ENCODE results near the gene NUP50.

Gene NUP50

DNA sequence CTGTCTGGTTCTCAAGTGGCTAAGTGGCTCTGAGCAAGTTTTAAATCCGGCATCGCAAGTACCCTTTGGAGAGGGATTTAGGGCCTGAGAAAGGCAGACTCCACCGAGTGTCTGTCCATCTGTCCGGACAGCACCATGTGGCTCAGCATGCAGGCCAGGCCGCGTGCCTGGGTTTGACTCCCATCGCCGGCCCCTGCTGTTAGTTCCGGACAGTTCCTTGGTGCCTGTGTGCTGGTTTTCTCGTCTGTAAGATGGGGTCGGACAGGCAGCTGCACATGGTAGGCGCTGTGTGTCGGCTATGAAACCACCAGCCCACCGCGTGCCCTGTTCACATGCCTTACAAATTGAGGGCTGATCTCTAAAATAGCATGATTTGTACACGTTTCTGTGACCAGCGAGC, 31.0 kb downstream of the NUP50 start:
- Histone ChIP-seq H3K27ac (ENCODE audit: insufficient read depth in 1 of 2, low read depth in 1 of 2, low read length in 2 of 2, poor library complexity in 1 of 2, severe bottlenecking in 2 of 2) (no peak overlapping the region), H3K9me3 (ENCODE audit: control extremely low read depth in 1 of 5, control insufficient read depth in 4 of 5, insufficient read depth in 2 of 5, low read depth in 1 of 5, low read length in 4 of 5) (no peaks in the 10 kb centered on the region), H3K4me1 (ENCODE audit: control extremely low read depth in 1 of 4, control insufficient read depth in 4 of 4, insufficient read depth in 4 of 4, low read length in 3 of 4) (no peaks in the 10 kb centered on the region), H3K36me3 (ENCODE audit: control insufficient read depth in 4 of 4, insufficient read depth in 4 of 4, low read length in 3 of 4) (peaks cover 2 to 64% (median 37%) of the 10 kb centered on the region in 4 experiments), H3K4me3 (ENCODE audit: control insufficient read depth in 1 of 7, extremely low read depth in 1 of 7, insufficient read depth in 4 of 7, low read depth in 2 of 7, low read length in 6 of 7) (no peak overlapping the region), H3K27me3 (replicated peaks in 2 of 5; ENCODE audit: control insufficient read depth in 4 of 5, insufficient read depth in 5 of 5, low read length in 4 of 5) (no peaks in the 10 kb centered on the region)
- CTCF ChIA-PET, result interaction anchor here (1.2 kb wide), 1 partner anchor 9 kb away, joined by 3 read pairs; no protein-coding TSS in a partner anchor
- POLR2A ChIA-PET, result no interaction called here
- DNase-seq, result no peak
- 95% methylated on average over 17 of the region's 17 CpGs for WGBS (ENCODE audit: insufficient coverage)

DNA sequence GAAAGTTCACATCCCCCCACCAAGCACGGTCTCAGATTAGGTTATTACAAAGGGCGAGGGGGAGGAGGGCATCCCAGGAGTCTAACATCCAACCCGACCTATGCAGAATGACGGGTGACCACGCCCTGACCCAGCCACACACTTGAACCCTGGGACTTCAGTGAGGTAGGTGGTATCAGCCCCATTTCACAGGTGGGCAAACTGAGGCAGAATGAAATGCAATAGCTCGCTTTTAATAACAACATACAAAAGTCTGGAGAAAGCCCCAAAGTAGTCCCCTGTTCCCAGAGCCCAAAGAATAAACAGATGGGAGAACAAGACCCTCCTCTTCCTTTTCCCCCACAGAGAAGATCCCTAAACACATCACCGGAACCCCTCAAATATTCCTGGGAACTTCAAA, 31.9 kb downstream of the NUP50 start:
- Histone ChIP-seq H3K9me3 (ENCODE audit: control extremely low read depth in 1 of 5, control insufficient read depth in 4 of 5, insufficient read depth in 2 of 5, low read depth in 1 of 5, low read length in 4 of 5) (no peaks in the 10 kb centered on the region), H3K4me1 (ENCODE audit: control extremely low read depth in 1 of 4, control insufficient read depth in 4 of 4, insufficient read depth in 4 of 4, low read length in 3 of 4) (no peaks in the 10 kb centered on the region), H3K36me3 (ENCODE audit: control insufficient read depth in 4 of 4, insufficient read depth in 4 of 4, low read length in 3 of 4) (peaks cover 6 to 72% (median 42%) of the 10 kb centered on the region in 4 experiments), H3K27ac (ENCODE audit: insufficient read depth in 1 of 2, low read depth in 1 of 2, low read length in 2 of 2, poor library complexity in 1 of 2, severe bottlenecking in 2 of 2) (no peak overlapping the region), H3K27me3 (replicated peaks in 2 of 5; ENCODE audit: control insufficient read depth in 4 of 5, insufficient read depth in 5 of 5, low read length in 4 of 5) (no peaks in the 10 kb centered on the region), H3K4me3 (ENCODE audit: control insufficient read depth in 1 of 7, extremely low read depth in 1 of 7, insufficient read depth in 4 of 7, low read depth in 2 of 7, low read length in 6 of 7) (no peak overlapping the region)
- ChIA-PET CTCF (interaction anchor here (0.6 to 1.2 kb wide), 2 partner anchors 10 to 1993 kb away, joined by 3 read pairs; no protein-coding TSS in a partner anchor), POLR2A (no interaction called here)
- no peak for DNase-seq
- WGBS (ENCODE audit: insufficient coverage), result 92% methylated on average over 6 of the region's 7 CpGs

DNA sequence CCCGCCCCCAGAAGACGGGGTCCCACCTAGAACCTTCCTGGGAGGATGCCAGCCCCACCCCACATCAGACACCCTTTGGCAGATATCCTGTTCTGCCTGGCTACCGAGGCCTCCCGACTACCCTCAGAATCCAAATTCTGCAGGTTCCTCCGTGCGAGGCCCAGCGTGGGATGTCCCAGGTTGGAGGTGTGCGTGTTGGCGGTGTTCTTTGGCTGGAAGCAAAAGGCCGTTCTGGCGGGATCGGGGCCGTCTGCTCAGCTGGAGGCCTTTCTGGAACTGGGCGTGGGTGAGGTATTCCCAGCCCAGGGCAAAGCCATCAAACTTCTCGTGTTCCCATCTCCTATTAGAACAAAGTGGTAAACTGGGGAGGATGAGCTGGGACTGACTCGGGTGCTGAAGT, 32.6 kb downstream of the NUP50 start:
- ChIA-PET CTCF (no interaction called here), POLR2A (no interaction called here)
- Histone ChIP-seq H3K4me3 (ENCODE audit: control insufficient read depth in 1 of 7, extremely low read depth in 1 of 7, insufficient read depth in 4 of 7, low read depth in 2 of 7, low read length in 6 of 7) (no peak overlapping the region), H3K27me3 (replicated peaks in 2 of 5; ENCODE audit: control insufficient read depth in 4 of 5, insufficient read depth in 5 of 5, low read length in 4 of 5) (no peaks in the 10 kb centered on the region), H3K27ac (ENCODE audit: insufficient read depth in 1 of 2, low read depth in 1 of 2, low read length in 2 of 2, poor library complexity in 1 of 2, severe bottlenecking in 2 of 2) (no peak overlapping the region), H3K9me3 (ENCODE audit: control extremely low read depth in 1 of 5, control insufficient read depth in 4 of 5, insufficient read depth in 2 of 5, low read depth in 1 of 5, low read length in 4 of 5) (no peaks in the 10 kb centered on the region), H3K36me3 (ENCODE audit: control insufficient read depth in 4 of 4, insufficient read depth in 4 of 4, low read length in 3 of 4) (peaks cover 6 to 73% (median 49%) of the 10 kb centered on the region in 4 experiments), H3K4me1 (ENCODE audit: control extremely low read depth in 1 of 4, control insufficient read depth in 4 of 4, insufficient read depth in 4 of 4, low read length in 3 of 4) (no peaks in the 10 kb centered on the region)
- WGBS (ENCODE audit: insufficient coverage), result 99% methylated on average over 12 of the region's 16 CpGs
- no peak for DNase-seq

DNA sequence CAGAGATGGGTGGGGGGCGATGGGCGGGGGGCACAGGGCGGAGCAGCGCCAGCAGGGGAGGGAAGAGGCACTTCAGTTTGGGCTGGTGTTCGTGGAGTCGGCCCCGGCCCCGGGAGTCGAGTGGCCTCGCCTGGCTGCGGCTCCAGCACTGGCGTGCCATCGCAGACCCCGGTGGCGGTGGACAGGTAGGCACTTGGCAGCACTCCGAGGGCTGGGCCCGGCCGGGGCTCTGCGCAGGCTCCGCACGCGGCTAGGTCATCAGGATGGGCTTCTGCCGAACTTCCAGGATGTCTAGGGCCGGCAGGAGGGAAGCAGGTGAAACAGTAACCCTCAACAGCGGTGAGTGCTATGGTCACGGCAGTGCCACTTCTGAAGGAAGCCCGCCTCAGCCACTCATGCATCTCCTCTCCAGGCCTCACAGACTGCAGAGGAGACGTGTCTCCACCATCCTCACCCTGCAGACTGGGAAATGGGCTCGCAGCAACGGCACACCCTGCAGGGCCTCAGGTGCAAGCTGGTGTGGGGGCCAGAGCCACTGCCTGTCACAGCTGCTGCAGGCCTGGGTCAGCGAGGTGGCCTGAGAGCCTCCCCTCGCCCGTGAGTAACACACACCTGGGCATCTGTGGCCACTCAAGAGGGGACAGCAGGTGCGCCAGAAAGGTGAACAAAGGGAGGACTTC, 33.3 kb downstream of the NUP50 start:
- 93% methylated on average over 33 of the region's 34 CpGs for WGBS (ENCODE audit: insufficient coverage)
- ChIA-PET POLR2A (interaction anchor here (0.6 kb wide), 1 partner anchor 19 kb away, joined by 4 read pairs; no protein-coding TSS in a partner anchor), CTCF (no interaction called here)
- H3K36me3 ChIP-seq (ENCODE audit: control insufficient read depth in 4 of 4, insufficient read depth in 4 of 4, low read length in 3 of 4), result peaks cover 6 to 80% (median 55%) of the 10 kb centered on the region in 4 experiments
- no peak for DNase-seq
- H3K9me3 ChIP-seq (ENCODE audit: control extremely low read depth in 1 of 5, control insufficient read depth in 4 of 5, insufficient read depth in 2 of 5, low read depth in 1 of 5, low read length in 4 of 5), result no peaks in the 10 kb centered on the region
- H3K4me1 ChIP-seq (ENCODE audit: control extremely low read depth in 1 of 4, control insufficient read depth in 4 of 4, insufficient read depth in 4 of 4, low read length in 3 of 4), result no peaks in the 10 kb centered on the region
- H3K27me3 ChIP-seq (replicated peaks in 2 of 5; ENCODE audit: control insufficient read depth in 4 of 5, insufficient read depth in 5 of 5, low read length in 4 of 5), result no peaks in the 10 kb centered on the region
- H3K4me3 ChIP-seq (ENCODE audit: control insufficient read depth in 1 of 7, extremely low read depth in 1 of 7, insufficient read depth in 4 of 7, low read depth in 2 of 7, low read length in 6 of 7), result no peak overlapping the region
- no peak overlapping the region for H3K27ac ChIP-seq (ENCODE audit: insufficient read depth in 1 of 2, low read depth in 1 of 2, low read length in 2 of 2, poor library complexity in 1 of 2, severe bottlenecking in 2 of 2)

DNA sequence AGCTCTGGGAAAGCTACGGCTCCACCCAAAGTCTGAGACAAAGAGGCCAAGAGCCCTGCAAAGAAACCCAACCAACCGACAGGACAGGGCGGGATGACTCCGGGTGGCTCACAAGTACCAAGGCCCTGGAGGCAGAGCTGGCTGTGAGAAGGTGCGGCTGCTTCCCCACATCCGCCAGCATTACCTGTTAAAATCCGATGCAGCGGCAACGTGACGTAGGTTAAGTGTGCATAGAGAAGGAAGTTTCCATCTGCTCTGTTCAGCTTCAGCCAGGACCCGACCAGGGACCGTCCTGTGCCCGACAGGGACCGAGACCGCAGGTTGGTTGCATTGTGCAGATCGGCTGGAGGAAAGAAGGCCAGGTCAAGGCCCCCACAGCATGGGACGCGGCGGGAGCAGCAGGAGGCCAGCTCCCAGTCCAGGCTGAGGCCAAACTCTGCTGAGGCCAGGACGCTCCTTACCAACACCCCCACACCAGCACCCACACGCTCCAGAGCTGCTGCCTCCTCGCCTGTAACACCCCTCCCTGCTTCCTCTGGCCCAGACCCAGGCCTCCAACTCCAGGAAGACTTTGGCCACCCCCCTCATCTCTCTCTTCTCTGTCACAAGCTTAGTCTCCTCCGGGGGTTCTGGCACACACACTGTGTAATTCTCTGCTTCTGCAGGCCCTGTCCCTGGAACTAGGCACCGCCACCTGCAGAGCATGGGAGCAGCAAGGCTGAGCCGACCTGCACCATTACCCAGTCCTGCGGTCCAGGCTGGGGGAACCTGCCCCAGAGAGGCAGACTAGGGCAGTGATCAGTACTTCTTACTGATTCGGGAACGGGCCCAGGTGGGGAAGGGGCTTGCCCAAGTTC, 34.1 kb downstream of the NUP50 start:
- H3K9me3 ChIP-seq (ENCODE audit: control extremely low read depth in 1 of 5, control insufficient read depth in 4 of 5, insufficient read depth in 2 of 5, low read depth in 1 of 5, low read length in 4 of 5), result no peaks in the 10 kb centered on the region
- WGBS (ENCODE audit: insufficient coverage), result 97% methylated on average over 23 of the region's 28 CpGs
- no peak for DNase-seq
- H3K4me3 ChIP-seq (ENCODE audit: control insufficient read depth in 1 of 7, extremely low read depth in 1 of 7, insufficient read depth in 4 of 7, low read depth in 2 of 7, low read length in 6 of 7), result no peak overlapping the region
- ChIA-PET POLR2A (interaction anchor here (0.6 kb wide), 1 partner anchor 18 kb away, joined by 4 read pairs; no protein-coding TSS in a partner anchor), CTCF (no interaction called here)
- no peaks in the 10 kb centered on the region for H3K27me3 ChIP-seq (replicated peaks in 2 of 5; ENCODE audit: control insufficient read depth in 4 of 5, insufficient read depth in 5 of 5, low read length in 4 of 5)
- no peak overlapping the region for H3K27ac ChIP-seq (ENCODE audit: insufficient read depth in 1 of 2, low read depth in 1 of 2, low read length in 2 of 2, poor library complexity in 1 of 2, severe bottlenecking in 2 of 2)
- H3K36me3 ChIP-seq (ENCODE audit: control insufficient read depth in 4 of 4, insufficient read depth in 4 of 4, low read length in 3 of 4), result peaks cover 10 to 86% (median 61%) of the 10 kb centered on the region in 4 experiments
- no peaks in the 10 kb centered on the region for H3K4me1 ChIP-seq (ENCODE audit: control extremely low read depth in 1 of 4, control insufficient read depth in 4 of 4, insufficient read depth in 4 of 4, low read length in 3 of 4)

DNA sequence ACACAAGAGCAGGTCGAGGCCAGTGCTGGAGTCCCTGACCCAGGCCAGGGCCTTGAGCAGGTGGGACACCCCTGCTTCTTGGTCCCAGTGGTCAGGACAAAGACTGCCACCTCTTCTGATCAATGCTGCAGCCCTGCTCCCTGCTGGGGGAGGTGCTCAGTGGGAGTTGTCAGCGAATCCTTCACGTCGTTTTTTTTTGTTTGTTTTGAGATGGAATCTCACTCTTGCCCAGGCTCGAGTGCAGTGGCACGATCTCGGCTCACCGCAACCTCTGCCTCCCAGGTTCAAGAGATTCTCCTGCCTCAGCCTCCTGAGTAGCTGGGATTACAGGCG, 34.7 kb downstream of the NUP50 start:
- no peak overlapping the region for H3K4me3 ChIP-seq (ENCODE audit: control insufficient read depth in 1 of 7, extremely low read depth in 1 of 7, insufficient read depth in 4 of 7, low read depth in 2 of 7, low read length in 6 of 7)
- no peak for DNase-seq
- no peak overlapping the region for H3K27ac ChIP-seq (ENCODE audit: insufficient read depth in 1 of 2, low read depth in 1 of 2, low read length in 2 of 2, poor library complexity in 1 of 2, severe bottlenecking in 2 of 2)
- 98% methylated on average over 8 of the region's 9 CpGs for WGBS (ENCODE audit: insufficient coverage)
- peaks cover 11 to 86% (median 62%) of the 10 kb centered on the region in 4 experiments for H3K36me3 ChIP-seq (ENCODE audit: control insufficient read depth in 4 of 4, insufficient read depth in 4 of 4, low read length in 3 of 4)
- CTCF ChIA-PET, result no interaction called here
- no peaks in the 10 kb centered on the region for H3K9me3 ChIP-seq (ENCODE audit: control extremely low read depth in 1 of 5, control insufficient read depth in 4 of 5, insufficient read depth in 2 of 5, low read depth in 1 of 5, low read length in 4 of 5)
- no peaks in the 10 kb centered on the region for H3K27me3 ChIP-seq (replicated peaks in 2 of 5; ENCODE audit: control insufficient read depth in 4 of 5, insufficient read depth in 5 of 5, low read length in 4 of 5)
- POLR2A ChIA-PET, result no interaction called here
- H3K4me1 ChIP-seq (ENCODE audit: control extremely low read depth in 1 of 4, control insufficient read depth in 4 of 4, insufficient read depth in 4 of 4, low read length in 3 of 4), result no peaks in the 10 kb centered on the region

DNA sequence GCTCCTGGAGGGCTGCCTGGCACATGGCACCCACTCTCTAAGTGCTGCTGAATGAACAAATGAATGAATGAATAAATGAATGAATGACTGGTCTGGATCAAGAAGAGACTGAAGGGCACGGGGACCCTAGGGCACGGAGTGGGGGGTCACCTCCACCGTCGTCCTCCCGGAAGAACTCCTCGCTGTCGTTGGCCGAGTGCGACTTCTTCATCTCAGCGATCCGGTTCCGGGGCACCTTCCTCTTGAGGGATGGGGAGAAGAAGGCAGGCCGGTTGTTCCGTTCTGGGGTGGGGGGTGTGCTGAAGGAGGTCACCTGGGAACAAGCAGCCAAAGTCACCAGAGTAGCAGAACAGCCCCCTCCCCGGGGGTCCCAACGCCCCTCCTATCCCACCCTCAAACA, 36.0 kb downstream of the NUP50 start:
- no peaks in the 10 kb centered on the region for H3K9me3 ChIP-seq (ENCODE audit: control extremely low read depth in 1 of 5, control insufficient read depth in 4 of 5, insufficient read depth in 2 of 5, low read depth in 1 of 5, low read length in 4 of 5)
- no peaks in the 10 kb centered on the region for H3K4me1 ChIP-seq (ENCODE audit: control extremely low read depth in 1 of 4, control insufficient read depth in 4 of 4, insufficient read depth in 4 of 4, low read length in 3 of 4)
- no peak overlapping the region for H3K27ac ChIP-seq (ENCODE audit: insufficient read depth in 1 of 2, low read depth in 1 of 2, low read length in 2 of 2, poor library complexity in 1 of 2, severe bottlenecking in 2 of 2)
- H3K36me3 ChIP-seq (ENCODE audit: control insufficient read depth in 4 of 4, insufficient read depth in 4 of 4, low read length in 3 of 4), result peaks cover 11 to 96% (median 67%) of the 10 kb centered on the region in 4 experiments
- ChIA-PET CTCF (no interaction called here), POLR2A (no interaction called here)
- no peak overlapping the region for H3K4me3 ChIP-seq (ENCODE audit: control insufficient read depth in 1 of 7, extremely low read depth in 1 of 7, insufficient read depth in 4 of 7, low read depth in 2 of 7, low read length in 6 of 7)
- no peaks in the 10 kb centered on the region for H3K27me3 ChIP-seq (replicated peaks in 2 of 5; ENCODE audit: control insufficient read depth in 4 of 5, insufficient read depth in 5 of 5, low read length in 4 of 5)
- no peak for DNase-seq
- WGBS (ENCODE audit: insufficient coverage), result over 99% methylated on average over 12 of the region's 16 CpGs

Measured in common myeloid progenitor, CD34-positive (primary cell).